GM12872 (cell line): Measurements from ENCODE around the gene SS18L1.
A peak's percentile ranks its signal among the peaks of the same experiment; 100 is the strongest.

Experiments
- TF ChIP-seq, protein P1 (sequence below): IDR thresholded peaks from 3 replicates; pipeline ENCODE4 v1.5.1; 2011; ENCODE audit warnings: low read depth, mild to moderate bottlenecking, low read length, moderate library complexity; ENCODE audit not compliant: insufficient read depth

The SS18L1 gene

DNA sequence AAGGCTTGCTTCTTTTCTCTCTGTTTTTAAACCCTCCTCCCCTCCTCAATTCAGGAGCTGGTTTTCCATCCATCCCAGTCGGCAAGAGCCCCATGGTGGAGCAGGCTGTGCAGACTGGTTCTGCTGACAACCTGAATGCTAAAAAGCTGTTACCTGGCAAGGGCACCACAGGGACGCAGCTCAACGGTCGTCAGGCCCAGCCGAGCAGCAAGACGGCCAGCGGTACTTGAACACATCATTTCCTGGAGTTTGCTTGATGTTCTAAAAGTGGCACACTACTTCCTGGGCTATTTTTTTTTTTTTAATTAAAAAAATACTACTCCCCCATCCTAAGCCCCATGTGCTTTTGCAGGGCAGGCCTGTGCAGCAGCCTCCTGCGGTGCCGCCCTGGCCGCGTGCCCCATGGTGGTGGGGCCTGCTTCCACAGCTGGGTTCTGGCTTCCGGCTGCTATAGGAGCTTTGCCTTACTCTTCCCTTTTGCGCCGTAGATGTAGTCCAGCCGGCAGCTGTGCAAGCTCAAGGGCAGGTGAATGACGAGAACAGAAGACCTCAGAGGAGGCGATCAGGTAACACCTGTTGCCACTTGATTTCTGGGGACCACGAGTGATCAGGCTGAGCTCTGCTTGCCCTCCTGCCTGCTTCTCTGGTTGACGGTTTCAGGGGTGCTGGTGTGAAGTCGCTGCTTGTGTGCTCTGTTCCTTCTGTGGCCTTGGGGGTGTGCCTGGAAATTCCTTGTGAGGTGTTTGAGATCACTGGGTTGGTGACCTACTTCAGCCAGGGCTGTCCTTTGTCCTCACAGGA lies 13.6 kb upstream of the SS18L1 start:
- TF ChIP-seq, protein P1, sequence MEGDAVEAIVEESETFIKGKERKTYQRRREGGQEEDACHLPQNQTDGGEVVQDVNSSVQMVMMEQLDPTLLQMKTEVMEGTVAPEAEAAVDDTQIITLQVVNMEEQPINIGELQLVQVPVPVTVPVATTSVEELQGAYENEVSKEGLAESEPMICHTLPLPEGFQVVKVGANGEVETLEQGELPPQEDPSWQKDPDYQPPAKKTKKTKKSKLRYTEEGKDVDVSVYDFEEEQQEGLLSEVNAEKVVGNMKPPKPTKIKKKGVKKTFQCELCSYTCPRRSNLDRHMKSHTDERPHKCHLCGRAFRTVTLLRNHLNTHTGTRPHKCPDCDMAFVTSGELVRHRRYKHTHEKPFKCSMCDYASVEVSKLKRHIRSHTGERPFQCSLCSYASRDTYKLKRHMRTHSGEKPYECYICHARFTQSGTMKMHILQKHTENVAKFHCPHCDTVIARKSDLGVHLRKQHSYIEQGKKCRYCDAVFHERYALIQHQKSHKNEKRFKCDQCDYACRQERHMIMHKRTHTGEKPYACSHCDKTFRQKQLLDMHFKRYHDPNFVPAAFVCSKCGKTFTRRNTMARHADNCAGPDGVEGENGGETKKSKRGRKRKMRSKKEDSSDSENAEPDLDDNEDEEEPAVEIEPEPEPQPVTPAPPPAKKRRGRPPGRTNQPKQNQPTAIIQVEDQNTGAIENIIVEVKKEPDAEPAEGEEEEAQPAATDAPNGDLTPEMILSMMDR, result no peak

DNA sequence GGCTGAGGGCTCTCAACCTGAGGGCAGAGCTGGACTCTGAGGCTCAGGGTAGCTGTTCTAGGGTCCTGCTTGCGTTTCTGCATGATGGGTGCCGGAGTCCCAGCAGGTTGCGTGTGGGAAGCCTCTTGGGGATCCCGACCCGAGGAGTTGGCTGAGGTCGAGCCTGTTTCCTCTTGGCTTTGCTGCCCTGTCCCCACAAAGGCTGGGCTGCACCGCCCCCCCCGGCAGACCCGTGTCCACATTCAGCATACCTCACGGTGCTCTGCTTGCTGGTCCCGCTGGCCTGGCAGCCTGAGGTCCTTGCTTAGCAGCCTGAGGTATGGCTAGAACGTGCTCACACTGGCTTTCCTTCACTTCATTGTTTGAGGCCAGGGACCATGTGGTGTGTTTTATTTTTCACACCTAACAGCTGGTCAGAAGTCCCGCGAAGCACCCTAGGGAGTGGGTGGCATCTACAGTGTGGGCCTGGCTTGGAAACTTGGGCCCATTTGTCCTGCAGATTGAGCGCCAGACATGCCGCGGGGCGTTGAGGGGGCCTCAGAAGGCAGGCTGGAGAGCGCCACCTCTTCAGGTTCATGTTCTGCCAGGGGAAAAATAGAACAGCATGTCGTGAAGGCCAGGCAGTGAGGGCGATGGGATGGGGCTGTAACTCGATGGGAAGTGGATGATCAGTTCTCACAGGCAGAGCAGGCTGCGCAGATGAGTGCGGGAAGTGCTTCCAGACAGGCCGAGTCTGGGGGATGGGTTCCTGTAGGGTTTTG lies 11.8 kb upstream of the SS18L1 start:
- TF ChIP-seq, protein P1, result no peak

DNA sequence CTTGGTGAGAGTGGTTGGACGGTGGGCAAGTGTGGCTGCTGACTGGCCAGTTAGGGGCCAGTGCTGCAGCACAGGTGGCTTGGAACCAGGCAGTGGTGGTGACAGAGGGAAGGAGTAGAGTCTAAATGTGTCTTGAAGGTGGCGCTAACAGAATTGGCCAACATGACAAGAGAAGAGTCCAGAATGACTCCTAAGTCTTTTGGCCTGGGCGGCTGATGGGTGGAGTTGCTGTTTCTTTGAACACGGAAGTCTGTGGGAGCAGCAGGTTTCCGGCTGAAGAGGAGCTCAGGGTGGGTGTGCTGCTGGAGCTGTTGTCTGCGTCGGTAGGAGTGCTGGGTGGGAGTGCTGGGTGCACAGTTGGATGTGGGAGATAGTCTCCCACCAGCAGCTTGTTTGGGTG lies 11.1 kb upstream of the SS18L1 start:
- TF ChIP-seq, protein P1, result no peak

DNA sequence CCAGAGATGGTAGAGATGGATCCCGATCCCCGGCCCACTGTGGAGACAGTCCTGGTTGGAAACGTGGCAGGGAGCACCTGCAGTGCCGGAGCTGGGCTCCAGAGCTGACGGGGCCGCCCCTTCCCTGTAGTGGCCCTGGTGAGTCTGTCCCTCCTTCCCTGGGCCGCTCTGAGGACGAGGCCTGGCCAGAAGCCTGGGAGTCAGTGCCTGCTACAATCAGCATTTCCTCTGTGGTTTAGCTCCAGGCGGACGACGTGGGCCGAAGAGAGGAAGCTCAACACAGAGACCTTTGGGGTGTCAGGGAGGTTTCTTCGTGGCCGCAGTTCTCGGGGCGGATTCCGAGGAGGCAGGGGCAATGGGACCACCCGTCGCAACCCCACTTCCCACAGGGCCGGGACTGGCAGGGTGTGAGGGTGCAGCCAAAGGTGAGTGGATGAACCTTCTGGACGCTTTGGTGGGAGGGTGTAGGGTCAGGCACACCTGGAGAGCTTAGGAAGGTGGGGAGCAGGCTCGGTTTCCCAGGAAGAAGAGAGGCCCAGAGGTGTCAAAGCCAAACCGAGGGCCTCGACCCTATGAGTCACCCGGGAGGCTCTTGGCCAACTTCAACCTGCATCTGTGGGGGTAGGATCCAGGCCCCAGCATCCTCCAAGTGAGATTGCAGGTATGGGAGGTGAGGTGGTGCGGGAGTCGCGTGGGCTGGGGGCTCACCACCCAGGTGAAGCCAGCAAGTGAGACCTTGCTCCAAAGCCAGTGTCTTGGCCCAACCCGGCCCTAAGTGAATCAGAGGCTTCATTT lies 10.3 kb upstream of the SS18L1 start:
- TF ChIP-seq, protein P1, result no peak

DNA sequence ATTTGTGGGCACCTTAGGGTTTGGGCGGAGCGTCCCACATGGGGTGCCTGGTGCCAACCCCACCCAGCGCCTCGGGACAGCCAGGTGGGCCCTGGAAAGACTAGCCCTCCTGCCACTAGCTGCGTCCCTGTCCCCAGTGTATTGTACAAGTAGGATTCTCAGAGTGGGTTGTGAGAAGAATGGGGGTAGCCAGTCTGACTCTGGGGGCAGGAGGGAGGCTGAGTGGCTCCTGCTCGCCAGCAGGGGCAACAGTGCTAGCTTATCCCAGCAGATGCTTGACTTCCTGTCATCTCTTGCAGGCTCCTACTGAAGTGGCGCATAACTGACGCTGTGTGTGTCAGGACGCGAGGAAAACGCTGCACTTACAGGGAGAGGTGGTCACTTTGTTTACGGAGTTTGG lies 9.7 kb upstream of the SS18L1 start:
- TF ChIP-seq, protein P1, result peak; percentile 39

DNA sequence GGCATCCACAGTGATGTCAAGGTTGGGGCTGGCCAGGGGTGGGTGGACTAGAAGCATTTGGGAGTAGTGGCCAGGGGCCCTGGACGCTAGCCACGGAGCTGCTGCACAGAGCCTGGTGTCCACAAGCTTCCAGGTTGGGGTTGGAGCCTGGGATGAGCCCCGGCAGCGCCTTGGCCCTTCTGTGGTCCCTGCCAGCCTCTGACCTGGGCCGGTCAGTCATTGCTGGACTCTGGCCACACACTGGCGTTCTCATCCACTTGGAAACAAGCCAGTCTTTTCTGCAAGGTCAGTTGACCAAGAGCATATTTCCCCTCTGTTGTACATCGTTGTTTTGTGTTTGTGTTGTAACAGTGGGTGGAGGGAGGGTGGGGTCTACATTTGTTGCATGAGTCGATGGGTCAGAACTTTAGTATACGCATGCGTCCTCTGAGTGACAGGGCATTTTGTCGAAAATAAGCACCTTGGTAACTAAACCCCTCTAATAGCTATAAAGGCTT lies 8.8 kb upstream of the SS18L1 start:
- TF ChIP-seq, protein P1, result no peak
